ENCODE measurements around the gene RNF215.

Gene RNF215

DNA sequence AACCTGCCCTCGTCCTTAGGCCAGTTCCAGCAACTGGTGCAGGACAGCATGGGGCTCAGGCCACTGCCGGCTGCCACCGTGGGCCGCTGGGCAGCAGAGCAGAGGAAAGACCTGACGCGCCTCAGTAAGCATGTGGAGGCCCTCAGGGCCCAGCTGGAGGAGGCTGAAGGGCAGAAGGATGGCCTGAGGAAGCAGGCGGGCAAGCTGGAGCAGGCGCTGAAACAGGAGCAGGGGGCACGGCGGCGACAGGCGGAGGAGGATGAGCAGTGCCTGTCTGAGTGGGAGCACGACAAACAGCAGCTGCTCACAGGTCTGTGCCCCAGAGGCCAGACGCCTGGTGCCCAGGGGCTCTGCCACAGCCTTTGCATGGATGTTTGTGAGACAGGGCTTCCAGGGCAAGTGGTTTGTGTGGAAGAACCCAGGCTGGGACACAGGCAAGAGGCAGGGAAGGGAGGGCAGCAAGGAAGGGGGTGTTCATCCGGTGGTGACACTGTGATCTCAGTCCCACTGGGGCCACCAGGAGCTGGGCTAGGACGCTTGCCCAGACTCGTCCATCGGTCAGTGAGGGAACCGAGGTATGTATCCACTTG is 16.5 kb downstream of the RNF215 start:
- no peaks in the 10 kb centered on the region for H3K36me3 ChIP-seq
- TF ChIP-seq, protein P1, sequence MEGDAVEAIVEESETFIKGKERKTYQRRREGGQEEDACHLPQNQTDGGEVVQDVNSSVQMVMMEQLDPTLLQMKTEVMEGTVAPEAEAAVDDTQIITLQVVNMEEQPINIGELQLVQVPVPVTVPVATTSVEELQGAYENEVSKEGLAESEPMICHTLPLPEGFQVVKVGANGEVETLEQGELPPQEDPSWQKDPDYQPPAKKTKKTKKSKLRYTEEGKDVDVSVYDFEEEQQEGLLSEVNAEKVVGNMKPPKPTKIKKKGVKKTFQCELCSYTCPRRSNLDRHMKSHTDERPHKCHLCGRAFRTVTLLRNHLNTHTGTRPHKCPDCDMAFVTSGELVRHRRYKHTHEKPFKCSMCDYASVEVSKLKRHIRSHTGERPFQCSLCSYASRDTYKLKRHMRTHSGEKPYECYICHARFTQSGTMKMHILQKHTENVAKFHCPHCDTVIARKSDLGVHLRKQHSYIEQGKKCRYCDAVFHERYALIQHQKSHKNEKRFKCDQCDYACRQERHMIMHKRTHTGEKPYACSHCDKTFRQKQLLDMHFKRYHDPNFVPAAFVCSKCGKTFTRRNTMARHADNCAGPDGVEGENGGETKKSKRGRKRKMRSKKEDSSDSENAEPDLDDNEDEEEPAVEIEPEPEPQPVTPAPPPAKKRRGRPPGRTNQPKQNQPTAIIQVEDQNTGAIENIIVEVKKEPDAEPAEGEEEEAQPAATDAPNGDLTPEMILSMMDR (IDR thresholded peaks at IDR 0.05), result no peak
- peaks cover 23 to 28% of the 10 kb centered on the region in 2 experiments for H3K4me1 ChIP-seq (ENCODE audit: control insufficient read depth in 1 of 2, insufficient read depth in 1 of 2, low read depth in 1 of 2, low read length in 1 of 2)

DNA sequence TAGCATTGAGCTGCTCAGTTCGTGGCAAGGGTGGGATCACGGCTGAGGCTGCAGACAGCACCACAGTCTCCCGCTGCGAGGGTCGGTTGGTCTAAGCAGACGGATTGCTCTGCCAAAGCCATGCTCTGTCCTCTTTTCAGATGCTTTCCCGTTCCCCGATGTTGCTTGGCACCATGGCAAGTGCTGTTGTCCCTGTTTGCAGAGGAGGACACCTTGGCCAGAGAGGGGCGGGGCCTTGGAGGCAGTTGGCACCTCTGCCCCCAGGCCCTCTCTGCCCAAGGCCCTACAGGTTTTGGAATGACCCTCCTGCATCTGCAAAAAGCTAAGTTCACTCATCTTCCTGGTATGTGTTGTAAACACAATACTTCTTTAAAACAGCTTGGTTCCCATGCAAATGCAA is 18.8 kb downstream of the RNF215 start:
- Histone ChIP-seq H3K36me3 (no peaks in the 10 kb centered on the region), H3K27ac (no peak overlapping the region), H3K27me3 (no peaks in the 10 kb centered on the region), H3K4me3 (ENCODE audit: low read depth in 1 of 2, low read length in 1 of 2) (no peak overlapping the region), H3K9me3 (no peaks in the 10 kb centered on the region), H3K4me1 (ENCODE audit: control insufficient read depth in 1 of 2, insufficient read depth in 1 of 2, low read depth in 1 of 2, low read length in 1 of 2) (peaks cover 15 to 16% of the 10 kb centered on the region in 2 experiments)
- TF ChIP-seq, protein P1 (IDR thresholded peaks at IDR 0.05), result no peak

More for the DNA sequence above, 16.5 kb downstream of the RNF215 start:
- Histone ChIP-seq H3K9me3 (no peaks in the 10 kb centered on the region), H3K4me3 (ENCODE audit: low read depth in 1 of 2, low read length in 1 of 2) (no peak overlapping the region), H3K27me3 (no peaks in the 10 kb centered on the region), H3K27ac (no peak overlapping the region)

DNA sequence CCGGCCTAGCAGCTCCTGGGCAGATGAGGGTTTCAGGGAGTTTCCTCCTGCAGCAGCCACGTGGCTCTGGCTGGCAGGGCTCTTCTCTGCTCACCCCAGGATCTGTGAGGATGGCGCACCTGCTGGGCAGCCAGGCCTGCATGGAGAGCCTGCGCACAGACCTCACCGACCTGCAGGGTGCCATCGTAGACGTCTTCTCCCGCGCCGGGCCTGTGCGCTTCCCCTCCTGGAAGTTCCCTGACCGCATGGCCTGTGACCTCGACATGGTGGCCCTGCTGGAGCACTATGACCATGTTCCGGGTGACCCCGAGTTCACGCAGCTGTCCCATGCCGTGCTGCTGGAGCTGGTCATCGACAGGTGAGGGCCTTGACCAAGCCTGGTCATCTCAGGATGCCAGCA is 21.3 kb downstream of the RNF215 start:
- H3K4me1 ChIP-seq (ENCODE audit: control insufficient read depth in 1 of 2, insufficient read depth in 1 of 2, low read depth in 1 of 2, low read length in 1 of 2), result no peaks in the 10 kb centered on the region
- no peaks in the 10 kb centered on the region for H3K27me3 ChIP-seq
- TF ChIP-seq, protein P1 (IDR thresholded peaks at IDR 0.05), result no peak
- H3K4me3 ChIP-seq (ENCODE audit: low read depth in 1 of 2, low read length in 1 of 2), result no peak overlapping the region
- H3K9me3 ChIP-seq, result no peaks in the 10 kb centered on the region
- no peaks in the 10 kb centered on the region for H3K36me3 ChIP-seq
- no peak overlapping the region for H3K27ac ChIP-seq

DNA sequence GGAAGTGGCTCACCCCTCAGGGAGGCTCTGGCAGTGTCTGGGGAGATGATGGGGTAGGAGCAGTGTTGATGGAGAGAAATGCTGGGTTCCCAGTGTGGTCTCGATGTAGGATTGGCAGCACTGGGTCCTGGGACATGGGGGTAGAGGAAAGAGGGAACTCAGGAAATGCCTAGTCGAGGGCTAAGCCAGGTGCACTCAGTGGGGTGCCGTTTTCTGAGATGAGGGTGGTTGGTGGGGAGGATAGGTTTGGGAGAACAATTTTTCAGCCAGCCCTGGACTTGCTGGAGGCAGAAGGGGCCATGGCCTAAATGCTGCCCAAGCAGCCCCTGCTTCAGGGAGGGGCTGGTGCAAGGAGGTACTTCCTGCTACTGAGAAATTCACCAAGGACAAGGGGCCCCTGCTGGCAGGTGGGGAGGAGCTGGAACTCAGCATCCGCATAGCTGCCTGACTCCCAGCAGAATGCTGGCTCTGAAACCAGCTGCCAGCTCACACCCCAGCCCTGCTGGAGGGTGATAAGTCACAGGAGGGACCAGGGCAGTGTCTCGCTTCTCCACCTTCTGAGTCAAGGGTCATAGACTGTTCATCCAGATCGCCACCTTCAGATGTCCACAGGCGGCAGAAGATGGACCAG is 24.4 kb downstream of the RNF215 start:
- Histone ChIP-seq H3K4me3 (ENCODE audit: low read depth in 1 of 2, low read length in 1 of 2) (no peak overlapping the region), H3K9me3 (no peaks in the 10 kb centered on the region), H3K27ac (no peak overlapping the region), H3K36me3 (no peaks in the 10 kb centered on the region), H3K27me3 (peaks cover 16% of the 10 kb centered on the region), H3K4me1 (ENCODE audit: control insufficient read depth in 1 of 2, insufficient read depth in 1 of 2, low read depth in 1 of 2, low read length in 1 of 2) (no peaks in the 10 kb centered on the region)
- TF ChIP-seq, protein P1 (IDR thresholded peaks at IDR 0.05), result no peak

DNA sequence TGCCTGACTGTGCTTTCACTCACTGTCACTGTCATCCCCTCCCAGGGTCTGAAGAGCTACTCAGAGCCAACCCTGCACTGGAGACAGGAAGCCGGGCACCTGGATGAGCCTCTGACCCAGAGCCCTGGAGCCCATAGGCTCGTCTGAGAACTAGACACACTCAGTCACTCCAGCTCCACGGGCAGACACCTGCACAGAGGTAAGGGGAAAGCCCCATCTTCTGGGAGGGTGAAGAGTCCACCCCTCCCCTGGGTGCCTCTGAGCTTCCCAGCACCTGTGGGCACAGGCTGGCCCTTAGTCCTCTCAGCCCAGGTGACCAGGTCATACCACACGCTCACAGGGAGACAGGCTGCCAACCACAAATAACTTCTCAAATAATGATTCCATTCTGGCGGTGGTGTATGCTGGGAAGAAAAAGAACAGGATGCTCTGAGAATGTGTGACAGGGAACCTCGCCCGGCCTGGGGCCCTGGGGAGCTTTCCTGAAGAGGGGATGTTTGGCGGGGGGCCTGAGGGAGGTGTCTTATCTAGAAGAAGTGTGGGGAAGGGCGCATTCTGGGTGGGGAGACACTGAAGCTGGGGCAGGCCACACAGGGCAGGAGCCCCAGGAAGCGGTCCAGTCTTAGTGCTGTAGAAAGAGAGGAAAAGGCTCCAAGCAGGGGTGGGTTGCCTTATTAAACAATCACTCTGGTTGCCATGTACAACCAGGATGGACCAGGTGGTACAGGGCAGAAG is 25.1 kb downstream of the RNF215 start:
- Histone ChIP-seq H3K4me3 (ENCODE audit: low read depth in 1 of 2, low read length in 1 of 2) (no peak overlapping the region), H3K27me3 (peaks cover 22% of the 10 kb centered on the region), H3K9me3 (no peaks in the 10 kb centered on the region), H3K36me3 (no peaks in the 10 kb centered on the region), H3K4me1 (ENCODE audit: control insufficient read depth in 1 of 2, insufficient read depth in 1 of 2, low read depth in 1 of 2, low read length in 1 of 2) (peaks cover 3 to 5% of the 10 kb centered on the region in 2 experiments), H3K27ac (no peak overlapping the region)
- TF ChIP-seq, protein P1 (IDR thresholded peaks at IDR 0.05), result no peak
